Astrocyte (in vitro differentiated cells and primary cell): ENCODE results near the gene ATRNL1. TPM values are rescaled to one million over a fixed set of nuclear protein-coding genes. Genes with fewer than 3 reads are reported as not detected.

Experiments used
- DNase-seq: peaks from one replicate; pipeline ENCODE4 v3.0.0-alpha.2; 2010; ENCODE audit warnings: low read depth
- FAIRE-seq: peaks from 2 replicates; lab custom pipeline; 2011; peaks lifted over from hg19 to GRCh38; lab: Jason Lieb, UNC
- H2AFZ ChIP-seq: 2 replicates; pipeline ENCODE4 v1.6.0; 2012; ENCODE audit warnings: low read depth, low read length, inconsistent platforms
- H3K27ac ChIP-seq: 2 replicates; pipeline ENCODE4 v1.5.1; 2011; ENCODE audit warnings: low read depth, low read length, inconsistent platforms
- H3K27me3 ChIP-seq: 2 replicates; pipeline ENCODE4 v1.6.0; 2011; ENCODE audit warnings: low read length, inconsistent platforms; ENCODE audit not compliant: insufficient read depth
- H3K36me3 ChIP-seq: 2 replicates; pipeline ENCODE4 v1.5.1; 2011; ENCODE audit warnings: low read length, inconsistent platforms; ENCODE audit not compliant: insufficient read depth
- H3K4me1 ChIP-seq: 2 replicates; pipeline ENCODE4 v1.5.1; 2011; ENCODE audit warnings: low read length, inconsistent platforms; ENCODE audit not compliant: insufficient read depth
- H3K4me2 ChIP-seq: 2 replicates; pipeline ENCODE4 v1.6.0; 2012; ENCODE audit warnings: low read length, inconsistent platforms
- H3K4me3 ChIP-seq: 2 replicates; pipeline ENCODE4 v1.5.1; 2011; ENCODE audit warnings: low read depth, mild to moderate bottlenecking, low read length, inconsistent platforms; ENCODE audit not compliant: insufficient read depth
- H3K79me2 ChIP-seq: 2 replicates; pipeline ENCODE4 v1.6.0; 2012; ENCODE audit warnings: mild to moderate bottlenecking, low read length, inconsistent platforms; ENCODE audit not compliant: insufficient read depth
- H3K9ac ChIP-seq: 2 replicates; pipeline ENCODE4 v1.6.0; 2012; ENCODE audit warnings: mild to moderate bottlenecking, low read length, inconsistent platforms
- H3K9me3 ChIP-seq: 2 replicates; pipeline ENCODE4 v1.5.1; 2012; ENCODE audit warnings: low read depth, mild to moderate bottlenecking, low read length, inconsistent platforms; ENCODE audit not compliant: insufficient read depth
- H4K20me1 ChIP-seq: 2 replicates; pipeline ENCODE4 v1.6.0; 2012; ENCODE audit warnings: low read length, inconsistent platforms; ENCODE audit not compliant: insufficient read depth
- H3K27ac Mint-ChIP-seq: one replicate; pipeline ENCODE4 v1.8.0; 2021; ENCODE audit warnings: mild to moderate bottlenecking, mixed read lengths; ENCODE audit not compliant: unreplicated experiment
- H3K27me3 Mint-ChIP-seq: one replicate; pipeline ENCODE4 v1.8.0; 2021; ENCODE audit warnings: low read depth, mixed read lengths; ENCODE audit not compliant: unreplicated experiment
- H3K36me3 Mint-ChIP-seq: one replicate; pipeline ENCODE4 v1.8.0; 2021; ENCODE audit warnings: low read depth, mixed read lengths; ENCODE audit not compliant: unreplicated experiment
- H3K4me1 Mint-ChIP-seq: one replicate; pipeline ENCODE4 v1.8.0; 2021; ENCODE audit warnings: low read depth, mixed read lengths; ENCODE audit not compliant: unreplicated experiment
- H3K4me3 Mint-ChIP-seq: one replicate; pipeline ENCODE4 v1.8.0; 2021; ENCODE audit warnings: mild to moderate bottlenecking, moderate library complexity, mixed read lengths; ENCODE audit not compliant: unreplicated experiment
- H3K9me3 Mint-ChIP-seq: one replicate; pipeline ENCODE4 v1.8.0; 2021; ENCODE audit warnings: mild to moderate bottlenecking, mixed read lengths; ENCODE audit not compliant: unreplicated experiment
- EZH2 ChIP-seq: IDR thresholded peaks from 2 replicates; pipeline ENCODE4 v1.6.1; 2012; ENCODE audit warnings: mild to moderate bottlenecking, low read length, inconsistent platforms; ENCODE audit not compliant: insufficient read depth
- total RNA-seq: library from RNA; stranded (reverse); gene quantifications from 2 replicates; pipeline ENCODE4 v1.2.1, GENCODE V29; 2021
- TF ChIP-seq, protein P1 (sequence below): IDR thresholded peaks from 2 replicates; pipeline ENCODE4 v1.5.1; 2011; ENCODE audit warnings: low read depth, mild to moderate bottlenecking, inconsistent platforms, low read length, moderate library complexity; ENCODE audit not compliant: insufficient read depth

ATRNL1 gene
- total RNA-seq, 1 donor from 2014 or later = 17.5 TPM

DNA sequence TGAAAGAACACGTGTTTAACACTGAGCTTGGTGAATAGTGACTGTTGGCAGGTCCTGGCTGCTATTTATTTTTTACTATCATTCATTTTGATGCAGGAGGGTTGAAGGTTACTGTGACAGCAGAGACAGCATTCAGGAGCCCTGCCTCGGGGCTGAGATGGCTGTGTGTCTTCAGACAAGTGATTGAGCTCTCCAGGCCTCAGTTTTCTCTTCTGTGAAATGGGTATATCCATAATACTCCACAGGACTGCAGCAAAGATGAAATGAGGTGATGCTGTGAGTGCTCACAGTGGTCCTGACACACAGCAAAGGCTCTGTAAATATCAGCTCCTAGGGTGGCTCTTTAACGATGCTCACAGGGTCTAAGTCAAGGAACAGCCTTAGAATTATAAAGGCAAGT lies 884.7 kb downstream of the ATRNL1 start:
- no peak overlapping the region for H3K4me2 ChIP-seq
- no peak overlapping the region for H3K4me3 Mint-ChIP-seq
- no peak overlapping the region for H3K9ac ChIP-seq
- H3K36me3 ChIP-seq = no peaks in the 10 kb centered on the region
- H3K36me3 Mint-ChIP-seq = no peaks in the 10 kb centered on the region
- H3K27ac ChIP-seq = no peak overlapping the region
- no peak overlapping the region for H2AFZ ChIP-seq
- no peaks in the 10 kb centered on the region for H3K9me3 ChIP-seq
- DNase-seq (no peak), FAIRE-seq (no peak)
- TF ChIP-seq, protein P1, sequence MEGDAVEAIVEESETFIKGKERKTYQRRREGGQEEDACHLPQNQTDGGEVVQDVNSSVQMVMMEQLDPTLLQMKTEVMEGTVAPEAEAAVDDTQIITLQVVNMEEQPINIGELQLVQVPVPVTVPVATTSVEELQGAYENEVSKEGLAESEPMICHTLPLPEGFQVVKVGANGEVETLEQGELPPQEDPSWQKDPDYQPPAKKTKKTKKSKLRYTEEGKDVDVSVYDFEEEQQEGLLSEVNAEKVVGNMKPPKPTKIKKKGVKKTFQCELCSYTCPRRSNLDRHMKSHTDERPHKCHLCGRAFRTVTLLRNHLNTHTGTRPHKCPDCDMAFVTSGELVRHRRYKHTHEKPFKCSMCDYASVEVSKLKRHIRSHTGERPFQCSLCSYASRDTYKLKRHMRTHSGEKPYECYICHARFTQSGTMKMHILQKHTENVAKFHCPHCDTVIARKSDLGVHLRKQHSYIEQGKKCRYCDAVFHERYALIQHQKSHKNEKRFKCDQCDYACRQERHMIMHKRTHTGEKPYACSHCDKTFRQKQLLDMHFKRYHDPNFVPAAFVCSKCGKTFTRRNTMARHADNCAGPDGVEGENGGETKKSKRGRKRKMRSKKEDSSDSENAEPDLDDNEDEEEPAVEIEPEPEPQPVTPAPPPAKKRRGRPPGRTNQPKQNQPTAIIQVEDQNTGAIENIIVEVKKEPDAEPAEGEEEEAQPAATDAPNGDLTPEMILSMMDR = no peak
- H3K79me2 ChIP-seq = no peaks in the 10 kb centered on the region
- peaks cover 5% of the 10 kb centered on the region for H3K27me3 ChIP-seq
- no peaks in the 10 kb centered on the region for H3K4me1 ChIP-seq
- H4K20me1 ChIP-seq = no peaks in the 10 kb centered on the region
- no peak overlapping the region for H3K4me3 ChIP-seq
- H3K9me3 Mint-ChIP-seq = peaks cover 5% of the 10 kb centered on the region
- peaks cover 5% of the 10 kb centered on the region for H3K4me1 Mint-ChIP-seq
- no peak overlapping the region for H3K27ac Mint-ChIP-seq
- peaks cover 21% of the 10 kb centered on the region for H3K27me3 Mint-ChIP-seq

DNA sequence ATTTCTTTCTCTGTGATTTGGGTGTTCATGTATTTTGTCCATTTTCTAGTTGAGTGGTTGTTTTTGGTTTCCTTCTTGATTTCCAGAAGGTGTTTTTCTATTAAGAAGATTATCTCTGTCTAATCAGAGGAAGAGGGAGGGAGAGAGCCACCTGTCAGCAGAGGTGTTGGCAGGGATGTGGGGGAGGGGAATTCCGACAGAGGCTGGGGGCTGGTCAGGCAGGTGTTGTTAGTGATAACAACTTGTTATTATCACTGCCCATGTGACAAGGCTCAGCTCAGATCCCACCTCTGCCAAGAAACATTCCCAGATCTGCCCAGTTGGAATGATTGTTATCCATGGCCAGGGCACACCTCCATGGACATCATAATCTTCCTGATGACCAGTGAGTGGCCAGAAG lies 886.4 kb downstream of the ATRNL1 start:
- Mint-ChIP-seq H3K27me3 (peaks cover 21% of the 10 kb centered on the region), H3K9me3 (no peaks in the 10 kb centered on the region), H3K4me1 (peaks cover 5% of the 10 kb centered on the region), H3K36me3 (no peaks in the 10 kb centered on the region), H3K4me3 (no peak overlapping the region), H3K27ac (no peak overlapping the region)
- no peak for FAIRE-seq
- Histone ChIP-seq H3K36me3 (no peaks in the 10 kb centered on the region), H3K9me3 (no peaks in the 10 kb centered on the region), H3K9ac (no peak overlapping the region), H3K4me3 (no peak overlapping the region), H3K4me1 (no peaks in the 10 kb centered on the region), H4K20me1 (no peaks in the 10 kb centered on the region), H3K79me2 (no peaks in the 10 kb centered on the region), H3K4me2 (no peak overlapping the region), H3K27ac (no peak overlapping the region), H3K27me3 (peaks cover 5% of the 10 kb centered on the region), H2AFZ (no peak overlapping the region)
- TF ChIP-seq, protein P1 = no peak
- TF ChIP-seq EZH2 = no peak
- DNase-seq = no peak

DNA sequence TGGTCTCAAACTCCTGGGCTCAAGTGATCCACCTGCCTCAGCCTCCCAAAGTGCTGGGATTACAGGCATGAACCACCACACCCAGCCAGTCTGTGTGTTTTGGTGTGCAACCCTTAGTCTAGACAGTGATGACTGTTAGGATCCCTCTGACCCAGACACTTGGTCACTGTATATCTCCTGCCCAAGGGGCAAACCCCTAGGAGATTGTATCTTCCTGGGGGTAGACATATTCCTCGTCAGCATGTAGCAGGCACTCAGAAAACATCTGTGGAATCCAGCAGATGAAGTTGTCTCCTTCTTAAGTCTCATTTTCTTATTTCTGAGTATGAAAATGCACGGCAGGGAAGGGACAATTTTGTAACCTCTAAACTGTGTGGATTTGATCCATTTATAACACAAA lies 887.3 kb downstream of the ATRNL1 start:
- no peaks in the 10 kb centered on the region for H3K36me3 Mint-ChIP-seq
- Histone ChIP-seq H3K27me3 (peaks cover 5% of the 10 kb centered on the region), H2AFZ (no peak overlapping the region), H3K27ac (no peak overlapping the region), H3K9me3 (no peaks in the 10 kb centered on the region), H3K36me3 (no peaks in the 10 kb centered on the region), H3K79me2 (no peaks in the 10 kb centered on the region), H3K4me2 (no peak overlapping the region), H4K20me1 (no peaks in the 10 kb centered on the region), H3K4me3 (no peak overlapping the region), H3K9ac (no peak overlapping the region), H3K4me1 (no peaks in the 10 kb centered on the region)
- no peaks in the 10 kb centered on the region for H3K9me3 Mint-ChIP-seq
- peaks cover 5% of the 10 kb centered on the region for H3K4me1 Mint-ChIP-seq
- H3K27ac Mint-ChIP-seq = no peak overlapping the region
- no peak for TF ChIP-seq EZH2
- TF ChIP-seq, protein P1 = no peak
- H3K4me3 Mint-ChIP-seq = no peak overlapping the region
- DNase-seq (no peak), FAIRE-seq (no peak)
- peaks cover 21% of the 10 kb centered on the region for H3K27me3 Mint-ChIP-seq
